ENCODE measurements around the gene HSPB7.

GRCh38 chr1:16063226-16063829, 45.5 kb upstream of the HSPB7 start:
- TF ChIP-seq CTCF (conservative IDR thresholded peaks at IDR 0.05) (no peak), ZFX (IDR thresholded peaks at IDR 0.05) (no peak)

Data from C4-2B (cell line).